HG02588 (cell line): ENCODE results near the gene TPPP2.
"Not testable (repeated sequence)": the region's sequence is repeated elsewhere in the genome, so short reads cannot be mapped to it uniquely, and the experiment has no call there.

ENCODE experiments used
- ATAC-seq: cut with Tn5 transposase; IDR thresholded peaks from one replicate; pipeline ENCODE4 v1.9.1; 2021; ENCODE audit warnings: mild to moderate bottlenecking, moderate library complexity; ENCODE audit not compliant: unreplicated experiment

Gene TPPP2

GRCh38 chr14:21029917-21030316, at the start of gene TPPP2:
Gene TPPP2, plus strand, starts transcription at chr14:21030217. Its CDS starts 365 bp downstream, at chr14:21030582.
- ATAC-seq, result no peak

GRCh38 chr14:20980906-20981305, 49.1 kb upstream of the TPPP2 start:
- no peak for ATAC-seq

GRCh38 chr14:20982646-20983369, 47.2 kb upstream of the TPPP2 start:
- ATAC-seq, result no peak

GRCh38 chr14:20985650-20986049, 44.4 kb upstream of the TPPP2 start:
- ATAC-seq, result not testable (repeated sequence)

- ATAC-seq, result no peak
Measured at GRCh38 chr14:20986811-20987210, 43.2 kb upstream of the TPPP2 start.

- no peak for ATAC-seq
Measured at GRCh38 chr14:20988717-20989470, 41.1 kb upstream of the TPPP2 start.

- ATAC-seq, result no peak
Measured at GRCh38 chr14:20989471-20989786, 40.6 kb upstream of the TPPP2 start.

GRCh38 chr14:20989787-20990600, 40.0 kb upstream of the TPPP2 start, which contains the start of gene METTL17:
Gene METTL17, plus strand, starts transcription at chr14:20989980. Its CDS starts 23 bp downstream, at chr14:20990003.
- ATAC-seq, result peak; percentile 95

- no peak for ATAC-seq
Measured at GRCh38 chr14:20996521-20996920, 33.5 kb upstream of the TPPP2 start.

GRCh38 chr14:20997115-20997514, 32.9 kb upstream of the TPPP2 start:
- ATAC-seq, result no peak

GRCh38 chr14:20997564-20997963, 32.5 kb upstream of the TPPP2 start:
- no peak for ATAC-seq

- no peak for ATAC-seq
Measured at GRCh38 chr14:20998139-20998538, 31.9 kb upstream of the TPPP2 start.

GRCh38 chr14:20998674-20999366, 31.2 kb upstream of the TPPP2 start, which contains the start of gene SLC39A2:
Gene SLC39A2, plus strand, starts transcription at chr14:20999293. Its CDS starts 154 bp downstream, at chr14:20999447.
- ATAC-seq, result no peak

GRCh38 chr14:20999591-20999990, 30.4 kb upstream of the TPPP2 start:
- no peak for ATAC-seq

GRCh38 chr14:21001218-21001617, 28.8 kb upstream of the TPPP2 start:
- no peak for ATAC-seq

GRCh38 chr14:21003788-21004346, 26.1 kb upstream of the TPPP2 start:
- no peak for ATAC-seq

- ATAC-seq, result not testable (repeated sequence)
Measured at GRCh38 chr14:21009721-21010120, 20.3 kb upstream of the TPPP2 start.

- no peak for ATAC-seq
Measured at GRCh38 chr14:21011136-21011535, 18.9 kb upstream of the TPPP2 start.

GRCh38 chr14:21014761-21015190, 15.2 kb upstream of the TPPP2 start:
- no peak for ATAC-seq

GRCh38 chr14:21015312-21015711, 14.7 kb upstream of the TPPP2 start:
- no peak for ATAC-seq
